A673 (cell line): ENCODE results near the gene GGCT. TPM values are rescaled to one million over a fixed set of nuclear protein-coding genes. Genes with fewer than 3 reads are reported as not detected.

Experiments used
- BruUV-seq: library from RNA; stranded (reverse); fragments of 400-500 nt; replicated peaks from 2 replicates; lab custom pipeline; 2021; lab: Mats Ljungman, UMichigan
- CTCF ChIA-PET: fragments of 300-600 bp; sonication (Branson Sonifier 250); formaldehyde crosslinking; loops from one replicate; lab custom pipeline; 2022; ENCODE audit warnings: antibody characterized with exemption; lab: Charles Lee
- POLR2A ChIA-PET: fragments of 300-600 bp; sonication (Branson Sonifier 250); formaldehyde crosslinking; loops from one replicate; lab custom pipeline; 2022; ENCODE audit warnings: antibody characterized with exemption; ENCODE audit not compliant: low non-redundant PET; lab: Charles Lee
- DNase-seq: peaks from one replicate; pipeline ENCODE4 v3.0.0-alpha.2; 2015; ENCODE audit warnings: low spot score
- H3K27ac ChIP-seq: fragments of 200-600 bp; sonication (generic); 2 replicates; pipeline ENCODE4 v1.5.1; 2016; ENCODE audit warnings: mixed run types, low read depth, mild to moderate bottlenecking, mixed read lengths, antibody characterized with exemption, low read length; ENCODE audit not compliant: poor library complexity, severe bottlenecking
- H3K27me3 ChIP-seq: fragments of 200-600 bp; sonication (generic); replicated peaks from 2 replicates; pipeline ENCODE4 v1.6.1; 2017; ENCODE audit warnings: mixed run types, low read depth, mild to moderate bottlenecking, mixed read lengths, antibody characterized with exemption, low read length; ENCODE audit not compliant: insufficient read depth, poor library complexity
- H3K36me3 ChIP-seq: fragments of 200-600 bp; sonication (generic); 2 replicates; pipeline ENCODE4 v1.6.1; 2016; ENCODE audit warnings: mixed run types, mild to moderate bottlenecking, mixed read lengths, antibody characterized with exemption, low read length; ENCODE audit not compliant: insufficient read depth, poor library complexity, severe bottlenecking
- H3K4me1 ChIP-seq: fragments of 200-600 bp; sonication (generic); 2 replicates; pipeline ENCODE4 v1.6.1; 2017; ENCODE audit warnings: mixed run types, mild to moderate bottlenecking, mixed read lengths, antibody characterized with exemption, low read length; ENCODE audit not compliant: insufficient read depth, poor library complexity, severe bottlenecking
- H3K4me3 ChIP-seq: fragments of 200-600 bp; sonication (generic); 2 replicates; pipeline ENCODE4 v1.5.1; 2016; ENCODE audit warnings: low read depth, mixed run types, mild to moderate bottlenecking, mixed read lengths, low read length; ENCODE audit not compliant: poor library complexity, severe bottlenecking
- H3K9me3 ChIP-seq: fragments of 200-600 bp; sonication (generic); 2 replicates; pipeline ENCODE4 v1.6.1; 2016; ENCODE audit warnings: mixed run types, low read depth, mild to moderate bottlenecking, mixed read lengths, antibody characterized with exemption, low read length; ENCODE audit not compliant: poor library complexity, severe bottlenecking
- CTCF ChIP-seq: fragments of 300-800, 200-600 bp; sonication (generic); conservative IDR thresholded peaks from 2 replicates; pipeline ENCODE4 v1.5.1; 2017; ENCODE audit warnings: low read depth, mild to moderate bottlenecking, antibody characterized with exemption, low read length, moderate library complexity, mixed read lengths
- EZH2 ChIP-seq: fragments of 200-600 bp; sonication (generic); IDR thresholded peaks from 2 replicates; pipeline ENCODE4 v1.6.1; 2017; ENCODE audit warnings: borderline replicate concordance, low read depth, mild to moderate bottlenecking, mixed read lengths, antibody characterized with exemption, low read length; ENCODE audit not compliant: poor library complexity, severe bottlenecking
- intact Hi-C: fragments of 100-400 bp; cut with micrococcal nuclease; formaldehyde crosslinking; loops from one replicate; pipeline ENCODE4 v1.10.0; 2022; ENCODE audit not compliant: unreplicated experiment
- total RNA-seq: library from RNA; stranded (reverse); gene quantifications from 2 replicates; pipeline ENCODE4 v1.2.3, GENCODE V29; 2021

Gene GGCT
- total RNA-seq, 1 experiment from 2014 or later, result 66.0 TPM

- CTCF ChIA-PET, result no interaction called here
- no peaks in the 10 kb centered on the region for H3K27me3 ChIP-seq
- POLR2A ChIA-PET, result no interaction called here
- intact Hi-C loops, result no loop called here
- no peaks in the 10 kb centered on the region for H3K4me1 ChIP-seq
- no peaks in the 10 kb centered on the region for H3K36me3 ChIP-seq
- no TSS peak for BruUV-seq
- H3K27ac ChIP-seq, result no peak overlapping the region
- no peaks in the 10 kb centered on the region for H3K9me3 ChIP-seq
- TF ChIP-seq EZH2, result no peak
- no peak for TF ChIP-seq CTCF
- H3K4me3 ChIP-seq, result no peak overlapping the region
- DNase-seq, result no peak
Measured at GRCh38 chr7:30533886-30534285, 29.3 kb upstream of the GGCT start.

- intact Hi-C loops, result no loop called here
- Histone ChIP-seq H3K27ac (no peak overlapping the region), H3K36me3 (no peaks in the 10 kb centered on the region), H3K4me1 (no peaks in the 10 kb centered on the region), H3K27me3 (no peaks in the 10 kb centered on the region), H3K4me3 (no peak overlapping the region), H3K9me3 (no peaks in the 10 kb centered on the region)
- POLR2A ChIA-PET, result no interaction called here
- no TSS peak for BruUV-seq
- TF ChIP-seq CTCF, result no peak
- TF ChIP-seq EZH2, result no peak
- CTCF ChIA-PET, result no interaction called here
- no peak for DNase-seq
Measured at GRCh38 chr7:30531286-30531685, 26.7 kb upstream of the GGCT start.

- ChIA-PET CTCF (no interaction called here), POLR2A (no interaction called here)
- no peak overlapping the region for H3K27ac ChIP-seq
- no peak for DNase-seq
- H3K36me3 ChIP-seq, result no peaks in the 10 kb centered on the region
- H3K27me3 ChIP-seq, result no peaks in the 10 kb centered on the region
- H3K9me3 ChIP-seq, result no peaks in the 10 kb centered on the region
- no peak overlapping the region for H3K4me3 ChIP-seq
- TF ChIP-seq EZH2 (no peak), CTCF (no peak)
- intact Hi-C loops, result no loop called here
- BruUV-seq, result no TSS peak
- no peaks in the 10 kb centered on the region for H3K4me1 ChIP-seq
Measured at GRCh38 chr7:30530373-30530772, 25.7 kb upstream of the GGCT start.
